ENCODE results near the gene ANKRD6.
"Not testable (repeated sequence)": the region's sequence is repeated elsewhere in the genome, so short reads cannot be mapped to it uniquely, and the experiment has no call there.

Gene ANKRD6

GRCh38 chr6:89611666-89612065 is 178.7 kb downstream of the ANKRD6 start:
- DNase-seq: no peak

DNA sequence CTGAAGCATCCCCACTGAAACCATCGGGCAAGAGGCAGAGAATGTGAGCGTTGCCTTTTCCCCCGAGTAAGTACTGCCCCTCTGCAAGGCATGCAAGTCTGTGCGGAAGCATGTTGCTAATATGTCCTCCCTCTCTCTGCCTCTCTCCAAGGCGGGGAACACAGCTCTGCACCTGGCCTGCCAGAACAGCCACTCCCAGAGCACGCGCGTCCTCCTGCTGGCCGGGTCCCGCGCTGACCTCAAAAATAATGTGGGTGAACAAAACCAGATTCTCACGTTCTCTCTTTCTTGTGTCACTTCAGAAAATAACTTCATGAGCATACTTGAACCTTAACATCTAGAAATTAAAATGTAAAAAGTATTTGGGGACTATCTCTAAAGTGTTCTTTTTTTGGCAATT is 179.2 kb downstream of the ANKRD6 start:
- no peak for DNase-seq

DNA sequence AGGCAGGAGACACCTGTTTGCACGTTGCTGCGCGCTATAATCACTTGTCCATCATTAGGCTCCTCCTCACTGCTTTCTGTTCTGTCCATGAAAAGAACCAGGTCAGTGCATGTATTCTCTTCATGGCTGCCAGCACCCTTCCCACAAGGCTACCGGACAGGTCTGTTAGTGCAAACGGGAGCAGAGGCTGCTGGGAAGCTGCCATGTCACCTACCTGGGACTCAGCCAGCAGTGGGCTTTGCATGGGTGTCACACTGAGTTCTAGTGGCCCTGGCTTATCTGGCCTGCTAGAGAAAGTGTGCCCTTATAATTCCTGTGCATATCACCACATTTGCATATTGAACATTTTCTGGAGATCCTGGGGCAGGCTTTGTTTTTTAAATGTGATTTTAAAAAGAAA is 180.8 kb downstream of the ANKRD6 start:
- DNase-seq: no peak

GRCh38 chr6:89615882-89616281 is 182.9 kb downstream of the ANKRD6 start:
- DNase-seq: no peak

GRCh38 chr6:89616531-89616930 is 183.6 kb downstream of the ANKRD6 start:
- no peak for DNase-seq

GRCh38 chr6:89618026-89618425 is 185.1 kb downstream of the ANKRD6 start:
- DNase-seq: no peak

- no peak for DNase-seq
Measured at GRCh38 chr6:89619567-89619966, 186.6 kb downstream of the ANKRD6 start.

GRCh38 chr6:89623749-89624148 is 190.8 kb downstream of the ANKRD6 start:
- no peak for DNase-seq

DNA sequence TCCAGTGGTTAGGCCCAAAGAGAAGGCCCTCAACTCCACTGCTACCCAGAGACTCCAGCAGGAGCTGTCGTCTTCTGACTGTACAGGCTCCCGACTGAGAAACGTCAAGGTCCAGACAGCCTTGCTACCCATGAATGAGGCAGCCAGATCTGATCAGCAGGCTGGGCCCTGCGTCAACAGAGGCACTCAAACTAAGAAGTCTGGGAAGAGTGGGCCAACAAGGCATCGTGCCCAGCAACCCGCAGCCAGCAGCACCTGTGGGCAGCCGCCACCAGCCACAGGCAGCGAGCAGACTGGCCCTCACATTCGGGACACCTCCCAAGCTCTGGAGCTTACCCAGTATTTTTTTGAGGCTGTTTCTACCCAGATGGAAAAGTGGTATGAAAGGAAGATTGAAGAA is 197.5 kb downstream of the ANKRD6 start:
- no peak for DNase-seq

DNA sequence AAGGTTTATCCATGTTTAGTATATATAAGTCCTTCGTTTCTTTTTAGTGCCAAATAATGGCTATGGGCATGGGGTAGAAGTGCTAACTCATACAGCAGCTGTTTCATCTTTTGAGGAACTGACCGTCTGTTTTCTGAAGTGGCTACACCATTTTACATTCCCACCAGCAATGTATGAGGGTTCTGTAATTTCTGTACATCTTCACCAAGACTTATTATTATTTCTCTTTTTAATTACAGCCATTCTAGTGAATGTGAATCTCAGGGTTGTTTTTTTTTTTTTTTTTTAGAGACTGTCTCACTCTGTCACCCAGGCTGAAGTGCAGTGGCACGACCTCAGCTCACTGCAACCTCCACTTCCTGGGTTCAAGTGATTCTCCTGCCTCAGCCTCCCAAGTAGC is 203.5 kb downstream of the ANKRD6 start:
- DNase-seq: not testable (repeated sequence)

DNA sequence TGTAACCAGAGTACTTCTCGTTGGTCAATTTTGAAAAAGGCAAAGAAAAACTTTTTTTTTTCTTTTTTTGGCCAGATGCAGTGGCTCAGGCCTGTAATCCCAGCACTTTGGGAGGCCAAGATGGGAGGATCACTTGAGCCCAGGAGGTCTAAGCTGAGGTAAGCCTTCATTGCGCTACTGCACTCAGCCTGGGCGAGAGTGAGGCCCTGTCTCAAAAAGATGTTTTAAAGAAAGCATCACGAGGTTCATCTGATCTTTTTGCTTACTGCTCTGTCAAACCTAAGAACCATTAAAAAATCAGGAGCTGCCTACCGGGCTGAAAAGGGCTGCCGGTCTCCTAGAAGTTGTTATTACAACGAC is 205.0 kb downstream of the ANKRD6 start:
- no peak for DNase-seq

DNA sequence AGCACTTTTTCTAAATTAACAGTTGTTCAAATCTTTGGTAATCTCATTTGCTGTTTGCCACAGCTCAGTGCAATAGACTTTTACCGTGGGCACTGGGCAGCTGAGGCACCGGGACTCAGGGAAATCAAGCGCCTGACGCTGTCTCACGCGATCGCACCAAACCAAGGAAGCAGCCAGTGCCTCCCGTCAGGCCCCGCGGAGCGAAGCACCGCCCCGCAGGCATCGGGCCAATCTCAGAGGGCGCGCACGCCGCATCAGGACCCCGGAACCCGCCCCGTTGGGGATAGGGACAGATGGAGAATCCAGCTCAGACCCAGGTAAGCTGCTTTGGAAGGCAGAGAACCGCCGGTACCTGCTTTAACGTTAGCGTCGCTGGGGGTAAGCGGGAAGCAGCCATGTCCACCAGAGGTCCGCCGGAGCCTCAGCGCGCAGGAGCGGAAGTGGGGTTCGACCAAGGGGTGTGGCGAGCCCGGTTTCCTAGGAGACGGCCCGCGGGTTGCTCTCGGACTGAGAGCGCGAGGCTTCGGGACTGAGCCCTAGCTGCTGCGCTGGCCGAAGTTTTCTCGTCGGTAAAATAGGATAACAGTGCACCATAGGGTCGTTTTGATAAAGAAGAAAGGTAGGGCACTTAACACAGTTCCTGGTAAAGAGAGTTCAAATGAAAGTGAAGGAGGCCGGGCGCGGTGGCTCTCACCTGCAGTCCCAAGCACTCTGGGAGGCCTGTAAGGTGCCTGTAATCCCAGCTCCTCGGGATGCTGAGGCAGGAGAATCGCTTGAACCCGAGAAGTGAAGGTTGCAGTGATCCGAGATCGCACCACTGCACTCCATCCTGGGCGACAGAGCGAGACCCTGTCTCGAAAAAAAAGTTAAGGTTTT is 205.6 kb downstream of the ANKRD6 start, which contains the start of gene LYRM2:
TSS of gene LYRM2 (minus strand) at position 428 of the 876 bp plus-strand sequence. CDS start at position 397, 31 bp downstream.
- peak; percentile 98 for DNase-seq

DNA sequence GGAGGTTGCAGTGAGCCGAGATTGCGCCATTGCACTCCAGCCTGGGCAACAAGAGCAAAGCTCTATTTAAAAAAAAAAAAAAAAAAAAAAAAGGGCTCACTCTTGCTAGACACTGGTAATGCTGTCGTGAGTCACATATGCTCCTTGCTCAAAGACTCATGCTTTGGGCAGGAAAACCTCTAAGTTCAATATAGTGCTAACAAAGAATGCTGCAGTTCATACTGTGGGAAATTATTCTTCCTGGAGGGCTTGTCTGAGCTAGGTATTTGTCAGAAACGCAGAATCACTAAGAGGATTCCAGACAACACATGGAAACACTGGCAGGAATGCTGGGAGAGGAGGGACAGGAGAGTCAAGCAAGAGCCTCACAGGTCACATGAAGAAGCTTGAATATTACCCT is 207.9 kb downstream of the ANKRD6 start:
- DNase-seq: no peak

- DNase-seq: not testable (repeated sequence)
Measured at GRCh38 chr6:89641581-89641980, 208.6 kb downstream of the ANKRD6 start.

DNA sequence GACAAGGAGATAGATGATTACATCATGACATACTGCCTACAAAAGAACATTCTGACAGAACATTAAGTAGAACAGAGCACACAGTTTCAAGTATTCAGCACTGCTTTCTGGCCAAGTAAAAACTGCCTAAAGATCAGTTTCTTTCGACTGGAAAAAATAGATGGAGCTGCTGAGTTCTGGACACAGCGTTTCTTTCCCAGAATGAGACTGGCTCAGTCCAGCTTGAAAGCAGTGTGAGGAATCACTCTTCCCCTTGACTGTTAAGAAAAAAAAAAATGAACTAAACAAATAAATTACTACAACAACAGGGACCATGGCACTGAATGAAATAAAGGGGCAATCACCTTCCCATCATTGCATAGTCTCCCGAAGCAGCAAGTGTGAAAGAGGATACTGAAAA is 210.0 kb downstream of the ANKRD6 start:
- no peak for DNase-seq

GRCh38 chr6:89643406-89643805 is 210.5 kb downstream of the ANKRD6 start:
- no peak for DNase-seq

DNA sequence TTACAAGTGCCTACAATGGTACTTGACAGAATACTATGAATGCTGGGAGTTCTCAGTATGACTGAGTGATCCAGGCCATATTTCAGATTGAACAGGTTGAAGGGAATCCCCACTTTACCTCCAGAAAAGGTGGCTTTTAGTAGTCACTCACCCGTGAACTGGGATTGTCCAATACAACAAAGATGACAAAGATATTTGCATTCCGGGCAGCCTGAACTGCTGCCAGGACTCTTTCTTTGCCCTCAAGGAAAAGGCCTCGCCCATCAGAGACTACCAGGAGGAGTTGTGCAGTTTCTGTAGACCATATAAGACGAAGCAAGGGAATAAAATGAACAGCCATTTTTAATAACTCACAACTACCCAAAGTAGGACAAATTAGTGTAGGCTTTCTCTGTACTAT is 211.9 kb downstream of the ANKRD6 start:
- no peak for DNase-seq

GRCh38 chr6:89649682-89650081 is 216.7 kb downstream of the ANKRD6 start:
- DNase-seq: no peak

- no peak for DNase-seq
Measured at GRCh38 chr6:89650579-89650978, 217.6 kb downstream of the ANKRD6 start.

- no peak for DNase-seq
Measured at GRCh38 chr6:89655122-89655521, 222.2 kb downstream of the ANKRD6 start.

DNA sequence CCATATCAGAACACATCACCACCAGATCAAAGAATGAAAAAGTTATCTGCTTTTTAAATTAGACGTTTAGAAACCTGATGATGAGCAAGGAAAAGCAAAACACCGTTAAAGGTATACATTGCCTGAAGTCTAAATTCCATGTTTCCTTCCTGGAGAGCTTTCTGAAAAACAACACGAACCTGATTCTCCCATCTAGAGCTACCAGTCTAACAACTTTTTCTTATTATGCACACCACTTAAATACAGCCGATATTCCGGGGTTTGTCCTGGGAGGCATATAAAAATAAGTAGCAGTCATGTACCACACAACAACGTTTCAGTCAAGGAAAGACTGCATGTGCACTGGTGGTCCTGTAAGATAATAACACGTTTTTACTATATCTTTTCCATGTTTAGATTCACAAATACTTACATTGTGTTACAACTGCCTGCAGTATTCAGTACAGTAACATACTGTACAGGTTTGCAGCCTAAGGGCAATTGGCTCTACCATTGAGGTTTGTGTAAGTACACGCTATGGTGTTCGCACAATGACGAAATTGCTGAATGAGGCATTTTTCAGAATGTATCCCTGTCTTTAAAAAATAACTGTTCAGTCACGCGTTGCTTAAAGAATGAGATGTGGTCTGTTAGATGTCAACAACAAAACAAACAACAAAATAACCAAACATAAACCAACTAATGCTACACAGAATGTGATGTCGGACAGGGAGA is 224.7 kb downstream of the ANKRD6 start:
- no peak for DNase-seq

DNA sequence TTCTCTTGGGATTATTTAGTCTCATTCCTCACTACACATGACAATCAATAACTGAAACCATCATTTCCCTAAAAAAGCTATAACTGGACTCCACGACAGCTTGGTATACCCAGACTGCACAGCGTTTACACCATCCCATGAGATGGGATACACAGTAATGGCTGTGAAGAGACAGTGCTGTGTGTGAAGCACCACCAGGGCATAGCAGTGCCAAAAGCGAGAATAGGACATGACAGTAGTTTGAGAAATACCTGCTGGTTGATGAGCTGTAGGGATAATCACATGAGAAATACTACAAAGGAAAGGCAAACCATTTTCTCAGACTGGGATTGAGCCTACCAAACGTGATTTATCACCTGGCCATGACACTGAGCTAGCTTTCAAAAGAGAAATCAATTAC is 228.0 kb downstream of the ANKRD6 start:
- DNase-seq: no peak

DNA sequence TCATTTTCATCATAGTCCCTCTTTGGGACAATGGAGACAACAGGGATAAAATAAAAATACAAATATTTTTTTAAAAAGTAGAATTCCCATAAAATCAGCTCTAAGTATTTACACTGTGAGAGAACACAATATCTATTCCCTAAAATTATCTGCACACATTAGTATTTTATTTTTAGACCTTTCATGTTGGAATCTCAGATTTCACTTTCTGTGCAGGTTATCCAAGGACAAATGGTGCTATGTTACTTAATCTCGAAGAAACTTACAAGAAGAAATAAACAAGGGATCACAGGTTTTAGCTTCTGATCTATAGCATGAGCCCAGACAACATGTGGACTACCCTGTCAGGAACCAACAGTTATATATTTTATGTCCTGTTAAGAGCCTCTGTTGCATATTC is 228.6 kb downstream of the ANKRD6 start:
- DNase-seq: no peak

DNA sequence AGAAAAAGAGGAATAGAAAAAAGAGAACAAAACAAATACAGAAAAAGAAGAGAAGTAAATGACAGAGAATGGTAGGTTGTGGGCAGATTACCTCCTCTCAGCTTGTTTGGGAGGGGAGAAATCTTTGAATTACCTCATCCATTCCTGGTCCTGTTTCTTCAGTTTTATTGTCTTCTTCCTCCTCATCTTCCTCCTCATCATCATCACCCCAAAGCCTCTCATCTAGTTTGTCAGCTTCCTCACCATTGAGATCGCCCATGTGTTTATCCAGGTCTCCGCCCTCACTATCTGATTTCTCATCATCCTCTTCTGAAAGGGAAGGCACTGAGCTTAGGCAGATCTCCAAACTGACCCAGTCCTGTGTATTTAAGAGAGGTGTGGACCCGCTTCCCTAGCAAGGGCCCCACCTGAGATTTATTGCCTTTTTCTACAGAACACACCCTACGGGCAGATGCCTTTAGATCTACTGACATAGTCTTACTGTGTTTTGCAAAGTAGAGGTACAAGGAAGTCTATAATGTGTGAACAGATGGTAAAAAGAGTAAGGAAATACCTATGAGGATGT is 229.8 kb downstream of the ANKRD6 start:
- DNase-seq: no peak
